Endothelial cell of umbilical vein (primary cell): ENCODE measurements around the gene EBF4. TPM values are rescaled to one million over a fixed set of nuclear protein-coding genes. Genes with fewer than 3 reads are reported as not detected.

Experiments used
- BruUV-seq: library from RNA; stranded (reverse); fragments of 400-500 nt; replicated peaks from 2 replicates; lab custom pipeline; 2021; lab: Mats Ljungman, UMichigan
- CTCF ChIA-PET: fragments of 300-600, 350-600 bp; sonication (Branson Sonifier 250); formaldehyde crosslinking; loops from one replicate; lab custom pipeline; 2021; ENCODE audit warnings: antibody characterized with exemption, inconsistent platforms; lab: Charles Lee
- POLR2A ChIA-PET: fragments of 300-600, 350-600 bp; sonication (Branson Sonifier 250); formaldehyde crosslinking; loops from one replicate; lab custom pipeline; 2021; ENCODE audit warnings: antibody characterized with exemption, inconsistent platforms; lab: Charles Lee
- DNase-seq: peaks from one replicate; pipeline ENCODE4 v3.0.0-alpha.2; 2011; ENCODE audit warnings: low read depth, low spot score
- FAIRE-seq: peaks from 2 replicates; lab custom pipeline; 2011; peaks lifted over from hg19 to GRCh38; lab: Jason Lieb, UNC
- H2AFZ ChIP-seq: 2 replicates; pipeline ENCODE4 v1.6.0; 2012; ENCODE audit warnings: low read depth, low read length, control low read depth, inconsistent platforms
- H3K27ac ChIP-seq: 2 replicates; pipeline ENCODE4 v1.5.1; 2011; ENCODE audit warnings: low read depth, mild to moderate bottlenecking, control low read depth, low read length, moderate library complexity; ENCODE audit not compliant: insufficient read depth
- H3K27me3 ChIP-seq, 2 experiments: 2 replicates each; pipeline versions ENCODE4 v1.6.0 to v1.6.1; 2011; ENCODE audit warnings: low read length in 2 of 2, mixed read lengths in 1 of 2; ENCODE audit not compliant: control insufficient read depth in 2 of 2, insufficient read depth in 2 of 2
- H3K36me3 ChIP-seq, 2 experiments: 2 replicates in 1 of 2; 3 replicates in 1 of 2; pipeline ENCODE4 v1.5.1; 2011; ENCODE audit warnings: low read length in 2 of 2, mild to moderate bottlenecking in 1 of 2, moderate library complexity in 1 of 2; ENCODE audit not compliant: control insufficient read depth in 2 of 2, insufficient read depth in 2 of 2; ENCODE audit errors: extremely low read depth in 1 of 2
- H3K4me1 ChIP-seq: 3 replicates; pipeline ENCODE4 v1.5.1; 2011; ENCODE audit warnings: mild to moderate bottlenecking, low read length; ENCODE audit not compliant: control insufficient read depth, insufficient read depth; ENCODE audit errors: extremely low read depth
- H3K4me2 ChIP-seq: 2 replicates; pipeline ENCODE4 v1.6.1; 2011; ENCODE audit warnings: low read length, control low read depth, mixed read lengths; ENCODE audit not compliant: insufficient read depth
- H3K4me3 ChIP-seq, 3 experiments: fragments of 200-600 bp in 1 of 3; sonication (generic), shearing (Covaris generic) in 1 of 3; replicated peaks in 1 of 3; 2 replicates each; pipeline ENCODE4 v1.5.1; 2011 to 2016; ENCODE audit warnings: control low read depth in 3 of 3, low read length in 3 of 3, mild to moderate bottlenecking in 2 of 3, inconsistent platforms in 1 of 3, low read depth in 1 of 3, moderate library complexity in 1 of 3; ENCODE audit not compliant: insufficient read depth in 1 of 3
- H3K79me2 ChIP-seq: 2 replicates; pipeline ENCODE4 v1.6.0; 2012; ENCODE audit warnings: low read length, inconsistent platforms; ENCODE audit not compliant: control insufficient read depth, insufficient read depth
- H3K9ac ChIP-seq: replicated peaks from 2 replicates; pipeline ENCODE3; 2011; ENCODE audit warnings: low read length, control low read depth; ENCODE audit not compliant: insufficient read depth; ENCODE audit errors: extremely low read depth
- H3K9me1 ChIP-seq: replicated peaks from 3 replicates; pipeline ENCODE4 v1.6.0; 2011; ENCODE audit warnings: mild to moderate bottlenecking, low read length; ENCODE audit not compliant: control insufficient read depth, insufficient read depth; ENCODE audit errors: extremely low read depth
- H3K9me3 ChIP-seq: replicated peaks from 2 replicates; pipeline ENCODE4 v1.5.1; 2012; ENCODE audit warnings: low read length, inconsistent platforms; ENCODE audit not compliant: control insufficient read depth, insufficient read depth
- H4K20me1 ChIP-seq: replicated peaks from 2 replicates; pipeline ENCODE3; 2011; ENCODE audit warnings: mild to moderate bottlenecking, low read length; ENCODE audit not compliant: control insufficient read depth, insufficient read depth; ENCODE audit errors: extremely low read depth
- EZH2 ChIP-seq: IDR thresholded peaks from 2 replicates; pipeline ENCODE4 v1.6.1; 2012; ENCODE audit warnings: borderline replicate concordance, low read depth, mild to moderate bottlenecking, moderate library complexity, low read length, inconsistent platforms; ENCODE audit not compliant: severe bottlenecking
- FOS ChIP-seq: IDR thresholded peaks from 2 replicates; pipeline ENCODE4 v1.6.1; 2011; ENCODE audit warnings: mild to moderate bottlenecking, low read length, moderate library complexity, borderline replicate concordance; ENCODE audit not compliant: insufficient read depth
- GATA2 ChIP-seq: IDR thresholded peaks from 2 replicates; pipeline ENCODE4 v1.7.0; 2011; ENCODE audit warnings: low read depth, mild to moderate bottlenecking, moderate library complexity, mixed read lengths, low read length; ENCODE audit not compliant: insufficient read length, insufficient read depth
- JUN ChIP-seq: IDR thresholded peaks from 2 replicates; pipeline ENCODE4 v1.6.1; 2011; ENCODE audit warnings: borderline replicate concordance, low read depth; ENCODE audit not compliant: insufficient read length, insufficient read depth
- MYC ChIP-seq: IDR thresholded peaks from one replicate; pipeline ENCODE4 v1.6.1; 2011; ENCODE audit warnings: mild to moderate bottlenecking, low read depth, low read length
- POLR2A ChIP-seq: IDR thresholded peaks from 2 replicates; pipeline ENCODE4 v1.6.1; 2012; ENCODE audit warnings: low read depth, mild to moderate bottlenecking, control low read depth, low read length
- POLR2AphosphoS5 ChIP-seq: IDR thresholded peaks from 2 replicates; pipeline ENCODE4 v1.6.1; 2012; ENCODE audit warnings: low read depth, mild to moderate bottlenecking, control low read depth, low read length, moderate library complexity; ENCODE audit not compliant: insufficient read depth
- dilution Hi-C: fragments of 300-500 bp; cut with MboI; formaldehyde crosslinking; loops from one replicate; pipeline ENCODE4 v1.15.0; 2019; ENCODE audit warnings: low sequenced_read_pairs; ENCODE audit not compliant: extremely low pct_ligation_motif_present
- intact Hi-C: fragments of 100-400 bp; cut with micrococcal nuclease; formaldehyde crosslinking; loops from one replicate; pipeline ENCODE4 v1.10.0; 2022
- polyA plus RNA-seq, 4 experiments: library from polyadenylated mRNA; depleted of rRNA in 3 of 4; stranded (reverse) in 3 of 4; unstranded in 1 of 4; fragments of >200 nt; gene quantifications; 2 replicates each; pipeline versions ENCODE4 v1.2.1 to v1.2.3, GENCODE V29; 2011 to 2012; ENCODE audit warnings: missing spikeins in 1 of 4
- total RNA-seq: library from RNA; stranded (reverse); gene quantifications from 2 replicates; pipeline ENCODE4 v1.2.3, GENCODE V29; 2021
- TF ChIP-seq, protein P1 (sequence below): IDR thresholded peaks from 2 replicates; pipeline ENCODE4 v1.6.1; 2011; ENCODE audit not compliant: insufficient read depth, insufficient read length
- TF ChIP-seq, protein P2 (sequence below), 2 donors: IDR thresholded peaks; 1 replicate in 1 of 2; 2 replicates in 1 of 2; pipeline ENCODE4 v1.5.1; 2011; ENCODE audit warnings: low read length in 2 of 2, mild to moderate bottlenecking in 2 of 2, moderate library complexity in 2 of 2, control low read depth in 1 of 2, inconsistent platforms in 1 of 2, low read depth in 1 of 2; ENCODE audit not compliant: insufficient read depth in 1 of 2; ENCODE audit errors: extremely low read depth in 1 of 2

EBF4 gene
- total and polyA plus RNA-seq, 2 donors (not counting 3 experiments of a cell fraction or from before 2014, with no cell fraction given) = 2.7 to 3.4 TPM

DNA sequence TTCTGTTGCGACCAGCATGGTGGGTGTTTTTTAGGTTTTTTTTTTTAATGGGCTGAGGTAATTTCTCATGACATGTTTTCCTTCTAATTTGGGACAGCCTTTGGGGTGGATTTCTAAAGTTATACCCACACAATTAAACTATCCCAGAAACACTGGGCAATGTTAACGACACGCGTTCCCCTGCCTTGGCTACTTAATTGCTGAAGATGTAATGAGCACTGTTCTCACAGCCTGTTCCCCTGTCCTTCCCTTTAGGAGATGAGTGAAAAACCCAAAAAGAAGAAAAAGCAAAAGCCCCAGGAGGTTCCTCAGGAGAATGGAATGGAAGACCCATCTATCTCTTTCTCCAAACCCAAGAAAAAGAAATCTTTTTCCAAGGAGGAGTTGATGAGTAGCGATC, 34.9 kb upstream of the EBF4 start:
- H3K4me1 ChIP-seq = peaks cover 17% of the 10 kb centered on the region
- BruUV-seq = no TSS peak
- no peaks in the 10 kb centered on the region for H3K9me3 ChIP-seq
- no peak overlapping the region for H3K4me3 ChIP-seq
- H3K79me2 ChIP-seq = peaks cover 48% of the 10 kb centered on the region
- DNase-seq = no peak
- no peak overlapping the region for H3K9ac ChIP-seq
- intact Hi-C loops (loop anchor here (10.0 kb wide), 1 partner anchor 553 kb away; the partner anchor contains the start of gene STK35), dilution Hi-C loops (no loop called here)
- H4K20me1 ChIP-seq = peaks cover 3% of the 10 kb centered on the region
- no peaks in the 10 kb centered on the region for H3K9me1 ChIP-seq
- peaks cover 33 to 57% of the 10 kb centered on the region in 2 experiments for H3K36me3 ChIP-seq
- TF ChIP-seq EZH2 (no peak), JUN (no peak), POLR2AphosphoS5 (no peak), FOS (no peak), POLR2A (no peak), MYC (no peak), GATA2 (no peak)
- TF ChIP-seq, protein P1, sequence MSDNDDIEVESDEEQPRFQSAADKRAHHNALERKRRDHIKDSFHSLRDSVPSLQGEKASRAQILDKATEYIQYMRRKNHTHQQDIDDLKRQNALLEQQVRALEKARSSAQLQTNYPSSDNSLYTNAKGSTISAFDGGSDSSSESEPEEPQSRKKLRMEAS = no peak
- TF ChIP-seq, protein P2, sequence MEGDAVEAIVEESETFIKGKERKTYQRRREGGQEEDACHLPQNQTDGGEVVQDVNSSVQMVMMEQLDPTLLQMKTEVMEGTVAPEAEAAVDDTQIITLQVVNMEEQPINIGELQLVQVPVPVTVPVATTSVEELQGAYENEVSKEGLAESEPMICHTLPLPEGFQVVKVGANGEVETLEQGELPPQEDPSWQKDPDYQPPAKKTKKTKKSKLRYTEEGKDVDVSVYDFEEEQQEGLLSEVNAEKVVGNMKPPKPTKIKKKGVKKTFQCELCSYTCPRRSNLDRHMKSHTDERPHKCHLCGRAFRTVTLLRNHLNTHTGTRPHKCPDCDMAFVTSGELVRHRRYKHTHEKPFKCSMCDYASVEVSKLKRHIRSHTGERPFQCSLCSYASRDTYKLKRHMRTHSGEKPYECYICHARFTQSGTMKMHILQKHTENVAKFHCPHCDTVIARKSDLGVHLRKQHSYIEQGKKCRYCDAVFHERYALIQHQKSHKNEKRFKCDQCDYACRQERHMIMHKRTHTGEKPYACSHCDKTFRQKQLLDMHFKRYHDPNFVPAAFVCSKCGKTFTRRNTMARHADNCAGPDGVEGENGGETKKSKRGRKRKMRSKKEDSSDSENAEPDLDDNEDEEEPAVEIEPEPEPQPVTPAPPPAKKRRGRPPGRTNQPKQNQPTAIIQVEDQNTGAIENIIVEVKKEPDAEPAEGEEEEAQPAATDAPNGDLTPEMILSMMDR (IDR thresholded peaks at IDR 0.05; ENCODE audit: extremely low read depth in 1 of 2, insufficient read depth in 1 of 2, low read depth in 1 of 2, low read length in 2 of 2) = no peak
- no peak overlapping the region for H3K27ac ChIP-seq
- no peak for FAIRE-seq
- ChIA-PET POLR2A (no interaction called here), CTCF (no interaction called here)
- no peak overlapping the region for H3K4me2 ChIP-seq
- H3K27me3 ChIP-seq = no peaks in the 10 kb centered on the region
- no peak overlapping the region for H2AFZ ChIP-seq
